HEK293 (cell line): Measurements from ENCODE around the gene ATP10A.

Experiments used
- CTCF ChIA-PET: fragments of 350-600 bp; formaldehyde crosslinking; extraction: SDS; loops from one replicate; lab custom pipeline; 2021; ENCODE audit warnings: antibody characterized with exemption; lab: Yijun Ruan, JAX
- POLR2A ChIA-PET: fragments of 300-600 bp; formaldehyde crosslinking; extraction: SDS; loops from one replicate; lab custom pipeline; 2020; ENCODE audit warnings: antibody characterized with exemption, inconsistent platforms; lab: Yijun Ruan, JAX
- H3K27ac ChIP-seq: fragments of 200-500 bp; sonication (Bioruptor generic); 2 replicates; pipeline ENCODE4 v1.5.1; 2014; ENCODE audit warnings: low read depth, low read length, control low read depth, inconsistent platforms; ENCODE audit errors: extremely low read depth
- H3K36me3 ChIP-seq, 2 experiments: fragments of 200-500 bp in 1 of 2; sonication (Bioruptor generic) in 1 of 2; 1 replicate in 1 of 2; 2 replicates in 1 of 2; pipeline ENCODE4 v1.5.1; 2014 to 2017; ENCODE audit warnings: inconsistent platforms in 2 of 2, low read length in 2 of 2; ENCODE audit not compliant: control insufficient read depth in 2 of 2, insufficient read depth in 1 of 2
- H3K4me1 ChIP-seq: fragments of 200-500 bp; sonication (Bioruptor generic); 2 replicates; pipeline ENCODE4 v1.5.1; 2014; ENCODE audit warnings: mild to moderate bottlenecking, low read length, inconsistent platforms; ENCODE audit not compliant: control insufficient read depth, insufficient read depth
- H3K4me3 ChIP-seq: 2 replicates; pipeline ENCODE4 v1.5.1; 2011; ENCODE audit warnings: low read depth, mild to moderate bottlenecking, control low read depth, low read length, moderate library complexity
- H3K9me3 ChIP-seq: fragments of 200-500 bp; sonication (Bioruptor generic); 2 replicates; pipeline ENCODE4 v1.5.1; 2014; ENCODE audit warnings: low read depth, low read length, inconsistent platforms; ENCODE audit not compliant: control insufficient read depth, insufficient read depth
- GLI2 ChIP-seq: fragments of 450-650 bp; formaldehyde crosslinking; IDR thresholded peaks from 2 replicates; pipeline ENCODE4; 2017; ENCODE audit warnings: missing biosample characterization, missing genetic modification characterization, low read depth, borderline replicate concordance
- MYNN ChIP-seq: fragments of 450-650 bp; formaldehyde crosslinking; IDR thresholded peaks from 2 replicates; pipeline ENCODE4 v1.5.1; 2016; ENCODE audit warnings: missing biosample characterization, missing genetic modification characterization, borderline replicate concordance
- PRDM1 ChIP-seq: fragments of 450-650 bp; formaldehyde crosslinking; IDR thresholded peaks from 2 replicates; pipeline ENCODE4; 2016; ENCODE audit warnings: missing biosample characterization, missing genetic modification characterization
- PRDM6 ChIP-seq: fragments of 450-650 bp; formaldehyde crosslinking; IDR thresholded peaks from 2 replicates; pipeline ENCODE4 v1.5.1; 2017; ENCODE audit warnings: missing biosample characterization, missing genetic modification characterization
- WT1 ChIP-seq: fragments of 450-650 bp; formaldehyde crosslinking; IDR thresholded peaks from 2 replicates; pipeline ENCODE4 v1.5.1; 2016; ENCODE audit warnings: missing biosample characterization, missing genetic modification characterization
- YY1 ChIP-seq: fragments of 450-650 bp; formaldehyde crosslinking; IDR thresholded peaks from 2 replicates; pipeline ENCODE4 v1.5.1; 2018; ENCODE audit warnings: missing biosample characterization, missing genetic modification characterization
- YY2 ChIP-seq: fragments of 450-650 bp; formaldehyde crosslinking; IDR thresholded peaks from 2 replicates; pipeline ENCODE4 v1.5.1; 2016; ENCODE audit warnings: missing biosample characterization, missing genetic modification characterization
- ZBTB21 ChIP-seq: fragments of 450-650 bp; formaldehyde crosslinking; IDR thresholded peaks from 2 replicates; pipeline ENCODE4 v1.5.1; 2017; ENCODE audit warnings: missing biosample characterization, missing genetic modification characterization
- ZNF148 ChIP-seq: fragments of 450-650 bp; formaldehyde crosslinking; IDR thresholded peaks from 2 replicates; pipeline ENCODE4 v1.5.0; 2017; ENCODE audit warnings: missing biosample characterization, missing genetic modification characterization, borderline replicate concordance
- ZNF391 ChIP-seq: fragments of 450-650 bp; formaldehyde crosslinking; IDR thresholded peaks from 2 replicates; pipeline ENCODE4 v1.5.1; 2016; ENCODE audit warnings: low read depth, missing biosample characterization, missing genetic modification characterization, borderline replicate concordance
- ZNF501 ChIP-seq: fragments of 450-650 bp; formaldehyde crosslinking; IDR thresholded peaks from 2 replicates; pipeline ENCODE4 v1.5.1; 2016; ENCODE audit warnings: missing biosample characterization, missing genetic modification characterization
- ZNF529 ChIP-seq: fragments of 450-650 bp; formaldehyde crosslinking; IDR thresholded peaks from 2 replicates; pipeline ENCODE4 v1.5.1; 2017; ENCODE audit warnings: missing genetic modification characterization, missing biosample characterization; ENCODE audit not compliant: insufficient replicate concordance
- ZNF549 ChIP-seq: fragments of 450-650 bp; IDR thresholded peaks from 2 replicates; pipeline ENCODE4 v1.5.1; 2018; ENCODE audit warnings: missing biosample characterization, missing genetic modification characterization, mild to moderate bottlenecking, inconsistent platforms, moderate library complexity
- ZNF623 ChIP-seq: fragments of 450-650 bp; formaldehyde crosslinking; IDR thresholded peaks from 2 replicates; pipeline ENCODE4 v1.5.1; 2016; ENCODE audit warnings: missing biosample characterization, missing genetic modification characterization
- ZXDB ChIP-seq: fragments of 450-650 bp; formaldehyde crosslinking; IDR thresholded peaks from 2 replicates; pipeline ENCODE4 v1.5.1; 2016; ENCODE audit warnings: missing biosample characterization, missing genetic modification characterization
- TF ChIP-seq, protein P1 (sequence below): fragments of 450-650 bp; formaldehyde crosslinking; conservative IDR thresholded peaks from 2 replicates; pipeline ENCODE4 v1.5.1; 2016; ENCODE audit warnings: low read depth, missing biosample characterization, missing genetic modification characterization

ATP10A gene

DNA sequence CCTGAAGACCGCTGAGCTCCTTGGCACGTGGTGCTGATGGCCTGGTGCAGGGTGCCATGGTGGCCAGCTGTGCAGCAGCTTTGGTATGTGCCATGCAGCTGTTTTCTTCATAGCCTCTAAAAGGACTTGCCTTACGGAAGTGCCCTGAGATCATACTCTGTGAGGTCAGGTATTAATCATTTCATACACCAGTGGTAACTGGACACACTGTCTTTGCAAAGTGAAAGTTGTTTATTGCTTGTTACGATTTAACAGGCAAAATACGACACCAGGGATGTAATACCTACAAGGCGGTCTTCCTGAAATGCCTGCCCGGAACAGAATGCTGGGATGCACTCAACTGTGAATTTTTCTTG is 184.6 kb downstream of the ATP10A start:
- POLR2A ChIA-PET, result no interaction called here
- H3K27ac ChIP-seq, result no peak overlapping the region
- no peaks in the 10 kb centered on the region for H3K9me3 ChIP-seq
- H3K4me3 ChIP-seq, result no peak overlapping the region
- TF ChIP-seq ZNF623 (tag by site-specific recombination) (no peak), ZNF529 (tag by site-specific recombination) (no peak)
- no peaks in the 10 kb centered on the region for H3K4me1 ChIP-seq
- CTCF ChIA-PET, result no interaction called here
- H3K36me3 ChIP-seq, result no peaks in the 10 kb centered on the region

GRCh38 chr15:25677719-25678499 is 185.2 kb downstream of the ATP10A start:
- ChIA-PET CTCF (no interaction called here), POLR2A (no interaction called here)
- TF ChIP-seq GLI2 (tag by site-specific recombination), result no peak
- no peak for TF ChIP-seq ZBTB21 (tag by site-specific recombination)
- TF ChIP-seq ZXDB, result no peak
- TF ChIP-seq ZNF391 (tag by site-specific recombination), result no peak
- no peak for TF ChIP-seq PRDM6 (tag by site-specific recombination)
- TF ChIP-seq MYNN (tag by site-specific recombination), result no peak
- Histone ChIP-seq H3K4me3 (no peak overlapping the region), H3K4me1 (no peaks in the 10 kb centered on the region), H3K9me3 (no peaks in the 10 kb centered on the region), H3K27ac (no peak overlapping the region), H3K36me3 (no peaks in the 10 kb centered on the region)

DNA sequence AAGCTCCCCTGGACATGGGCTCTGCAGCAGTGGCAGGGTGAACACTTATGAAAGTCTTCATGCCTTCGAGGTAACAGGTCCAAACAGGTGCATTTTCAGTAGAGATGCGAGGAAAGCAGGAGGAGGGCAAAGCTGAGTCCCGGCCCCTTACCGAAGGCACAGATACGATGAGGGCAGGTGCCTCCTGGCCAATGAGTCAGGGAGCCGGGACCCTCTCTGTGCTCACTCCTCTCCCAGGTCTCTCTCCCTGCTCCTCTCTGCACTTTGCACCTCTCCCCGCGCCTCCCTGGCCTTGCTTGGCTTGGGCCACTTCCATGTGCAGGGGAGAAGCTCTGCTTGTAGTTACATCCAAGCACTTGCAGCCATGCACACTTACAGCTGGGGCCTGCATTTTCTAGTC is 187.1 kb downstream of the ATP10A start:
- ChIA-PET POLR2A (no interaction called here), CTCF (no interaction called here)
- no peaks in the 10 kb centered on the region for H3K36me3 ChIP-seq
- no peak overlapping the region for H3K4me3 ChIP-seq
- H3K9me3 ChIP-seq, result no peaks in the 10 kb centered on the region
- 0 out of 2 replicates have a peak, but pooled peaks cover under 1% of the 10 kb centered on the region for H3K4me1 ChIP-seq
- H3K27ac ChIP-seq, result no peak overlapping the region
- TF ChIP-seq ZNF549 (no peak), ZNF148 (tag by site-specific recombination) (no peak), WT1 (tag by site-specific recombination) (no peak)

GRCh38 chr15:25675396-25675795 is 187.7 kb downstream of the ATP10A start:
- H3K4me1 ChIP-seq, result 0 out of 2 replicates have a peak, but pooled peaks cover 6% of the 10 kb centered on the region
- H3K4me3 ChIP-seq, result no peak overlapping the region
- no peaks in the 10 kb centered on the region for H3K36me3 ChIP-seq
- ChIA-PET CTCF (no interaction called here), POLR2A (no interaction called here)
- H3K27ac ChIP-seq, result no peak overlapping the region
- H3K9me3 ChIP-seq, result no peaks in the 10 kb centered on the region
- TF ChIP-seq YY1 (tag by site-specific recombination) (no peak), YY2 (no peak), PRDM1 (tag by site-specific recombination) (no peak), ZNF623 (tag by site-specific recombination) (no peak), ZNF501 (tag by site-specific recombination) (no peak)
- TF ChIP-seq, protein P1, sequence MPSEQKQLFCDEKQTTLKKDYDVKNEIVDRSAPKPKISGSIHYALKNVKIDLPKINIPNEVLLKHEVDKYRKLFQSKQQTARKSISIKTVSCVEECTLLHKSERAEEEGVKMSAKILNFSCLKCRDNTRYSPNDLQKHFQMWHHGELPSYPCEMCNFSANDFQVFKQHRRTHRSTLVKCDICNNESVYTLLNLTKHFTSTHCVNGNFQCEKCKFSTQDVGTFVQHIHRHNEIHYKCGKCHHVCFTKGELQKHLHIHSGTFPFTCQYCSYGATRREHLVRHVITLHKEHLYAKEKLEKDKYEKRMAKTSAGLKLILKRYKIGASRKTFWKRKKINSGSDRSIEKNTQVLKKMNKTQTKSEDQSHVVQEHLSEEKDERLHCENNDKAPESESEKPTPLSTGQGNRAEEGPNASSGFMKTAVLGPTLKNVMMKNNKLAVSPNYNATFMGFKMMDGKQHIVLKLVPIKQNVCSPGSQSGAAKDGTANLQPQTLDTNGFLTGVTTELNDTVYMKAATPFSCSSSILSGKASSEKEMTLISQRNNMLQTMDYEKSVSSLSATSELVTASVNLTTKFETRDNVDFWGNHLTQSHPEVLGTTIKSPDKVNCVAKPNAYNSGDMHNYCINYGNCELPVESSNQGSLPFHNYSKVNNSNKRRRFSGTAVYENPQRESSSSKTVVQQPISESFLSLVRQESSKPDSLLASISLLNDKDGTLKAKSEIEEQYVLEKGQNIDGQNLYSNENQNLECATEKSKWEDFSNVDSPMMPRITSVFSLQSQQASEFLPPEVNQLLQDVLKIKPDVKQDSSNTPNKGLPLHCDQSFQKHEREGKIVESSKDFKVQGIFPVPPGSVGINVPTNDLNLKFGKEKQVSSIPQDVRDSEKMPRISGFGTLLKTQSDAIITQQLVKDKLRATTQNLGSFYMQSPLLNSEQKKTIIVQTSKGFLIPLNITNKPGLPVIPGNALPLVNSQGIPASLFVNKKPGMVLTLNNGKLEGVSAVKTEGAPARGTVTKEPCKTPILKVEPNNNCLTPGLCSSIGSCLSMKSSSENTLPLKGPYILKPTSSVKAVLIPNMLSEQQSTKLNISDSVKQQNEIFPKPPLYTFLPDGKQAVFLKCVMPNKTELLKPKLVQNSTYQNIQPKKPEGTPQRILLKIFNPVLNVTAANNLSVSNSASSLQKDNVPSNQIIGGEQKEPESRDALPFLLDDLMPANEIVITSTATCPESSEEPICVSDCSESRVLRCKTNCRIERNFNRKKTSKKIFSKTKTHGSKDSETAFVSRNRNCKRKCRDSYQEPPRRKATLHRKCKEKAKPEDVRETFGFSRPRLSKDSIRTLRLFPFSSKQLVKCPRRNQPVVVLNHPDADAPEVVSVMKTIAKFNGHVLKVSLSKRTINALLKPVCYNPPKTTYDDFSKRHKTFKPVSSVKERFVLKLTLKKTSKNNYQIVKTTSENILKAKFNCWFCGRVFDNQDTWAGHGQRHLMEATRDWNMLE (tag by site-specific recombination), result no peak
